ENCODE measurements around the gene GCG. TPM values are rescaled to one million over a fixed set of nuclear protein-coding genes. Genes with fewer than 3 reads are reported as not detected.

GCG gene
- total RNA-seq, 1 donor from 2014 or later: not detected

DNA sequence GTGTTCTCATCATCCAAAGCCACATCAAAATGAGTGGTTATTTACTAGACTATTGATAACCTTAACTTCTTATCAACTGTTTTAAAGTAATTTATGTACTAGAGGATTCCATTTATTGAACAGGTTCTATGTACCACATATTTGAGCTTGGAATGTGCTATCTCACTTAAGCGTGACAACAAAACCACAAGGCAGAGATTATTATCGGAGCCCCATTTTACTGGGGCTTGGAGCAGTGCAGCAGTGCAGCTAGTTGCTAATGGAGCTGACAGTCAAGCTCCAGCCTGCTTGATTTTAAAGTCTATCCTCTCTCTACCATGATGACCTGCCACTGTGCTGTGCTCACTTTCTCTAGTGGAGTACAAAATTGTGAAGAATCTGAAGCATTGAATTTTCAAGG, 24.6 kb downstream of the GCG start:
- H3K27me3 ChIP-seq: no peaks in the 10 kb centered on the region
- no peaks in the 10 kb centered on the region for H3K9me3 ChIP-seq
- no peaks in the 10 kb centered on the region for H3K4me1 ChIP-seq
- no peaks in the 10 kb centered on the region for H3K36me3 ChIP-seq
- H3K4me3 ChIP-seq: no peak overlapping the region
- TF ChIP-seq, protein P1, sequence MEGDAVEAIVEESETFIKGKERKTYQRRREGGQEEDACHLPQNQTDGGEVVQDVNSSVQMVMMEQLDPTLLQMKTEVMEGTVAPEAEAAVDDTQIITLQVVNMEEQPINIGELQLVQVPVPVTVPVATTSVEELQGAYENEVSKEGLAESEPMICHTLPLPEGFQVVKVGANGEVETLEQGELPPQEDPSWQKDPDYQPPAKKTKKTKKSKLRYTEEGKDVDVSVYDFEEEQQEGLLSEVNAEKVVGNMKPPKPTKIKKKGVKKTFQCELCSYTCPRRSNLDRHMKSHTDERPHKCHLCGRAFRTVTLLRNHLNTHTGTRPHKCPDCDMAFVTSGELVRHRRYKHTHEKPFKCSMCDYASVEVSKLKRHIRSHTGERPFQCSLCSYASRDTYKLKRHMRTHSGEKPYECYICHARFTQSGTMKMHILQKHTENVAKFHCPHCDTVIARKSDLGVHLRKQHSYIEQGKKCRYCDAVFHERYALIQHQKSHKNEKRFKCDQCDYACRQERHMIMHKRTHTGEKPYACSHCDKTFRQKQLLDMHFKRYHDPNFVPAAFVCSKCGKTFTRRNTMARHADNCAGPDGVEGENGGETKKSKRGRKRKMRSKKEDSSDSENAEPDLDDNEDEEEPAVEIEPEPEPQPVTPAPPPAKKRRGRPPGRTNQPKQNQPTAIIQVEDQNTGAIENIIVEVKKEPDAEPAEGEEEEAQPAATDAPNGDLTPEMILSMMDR (IDR thresholded peaks at IDR 0.05): no peak
- intact Hi-C loops (cut with DNase I): no loop called here
- no peak for DNase-seq (ENCODE audit: low spot score in 2 of 2)
- no peak overlapping the region for H3K27ac ChIP-seq

DNA sequence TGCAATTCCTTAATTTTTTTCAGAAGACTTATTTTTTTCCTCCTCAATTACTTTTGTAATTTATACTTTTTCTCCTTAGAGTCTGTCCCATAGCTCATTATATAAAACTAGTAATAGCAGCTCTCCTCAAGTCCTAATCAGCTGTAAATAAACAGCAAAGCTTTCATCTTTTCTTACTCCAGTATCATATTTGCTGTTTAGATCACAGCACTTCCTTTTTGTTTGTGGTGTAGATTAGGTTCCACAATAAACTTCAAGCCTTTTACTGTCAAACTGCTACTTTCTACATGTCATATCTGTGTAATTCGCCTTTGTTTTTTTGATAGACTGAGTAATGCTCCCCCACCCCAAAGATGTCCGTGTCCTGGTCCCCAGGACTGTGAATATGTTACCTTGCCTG, 25.5 kb downstream of the GCG start:
- H3K9me3 ChIP-seq: no peaks in the 10 kb centered on the region
- no peaks in the 10 kb centered on the region for H3K4me1 ChIP-seq
- no peak overlapping the region for H3K4me3 ChIP-seq
- intact Hi-C loops (cut with DNase I): no loop called here
- no peak for DNase-seq (ENCODE audit: low spot score in 2 of 2)
- H3K36me3 ChIP-seq: no peaks in the 10 kb centered on the region
- TF ChIP-seq, protein P1 (IDR thresholded peaks at IDR 0.05): no peak
- no peak overlapping the region for H3K27ac ChIP-seq
- H3K27me3 ChIP-seq: no peaks in the 10 kb centered on the region

DNA sequence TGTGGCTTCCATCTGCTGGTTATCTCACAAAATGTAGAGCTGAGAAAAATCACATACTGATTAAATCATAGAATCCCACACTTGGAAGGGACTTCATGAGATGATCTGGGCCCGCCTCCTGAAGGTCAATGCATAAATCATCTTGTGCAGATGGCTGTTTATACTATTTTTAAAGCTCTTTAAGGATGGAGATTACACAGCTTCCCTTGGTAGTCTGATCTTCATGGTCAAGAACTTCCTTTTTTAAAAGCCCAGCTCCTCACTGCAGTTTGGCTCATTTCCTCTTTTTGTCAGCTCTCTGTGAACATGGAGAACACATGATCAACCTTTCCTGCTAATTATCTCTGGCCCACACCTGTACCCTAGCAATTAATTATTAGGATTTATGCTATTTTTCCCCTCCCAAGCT, 25.9 kb downstream of the GCG start:
- DNase-seq (ENCODE audit: low spot score in 2 of 2): no peak
- intact Hi-C loops (cut with DNase I): no loop called here
- H3K4me3 ChIP-seq: no peak overlapping the region
- TF ChIP-seq, protein P1 (IDR thresholded peaks at IDR 0.05): no peak
- no peaks in the 10 kb centered on the region for H3K36me3 ChIP-seq
- H3K9me3 ChIP-seq: no peaks in the 10 kb centered on the region
- H3K4me1 ChIP-seq: no peaks in the 10 kb centered on the region
- no peak overlapping the region for H3K27ac ChIP-seq
- H3K27me3 ChIP-seq: no peaks in the 10 kb centered on the region

DNA sequence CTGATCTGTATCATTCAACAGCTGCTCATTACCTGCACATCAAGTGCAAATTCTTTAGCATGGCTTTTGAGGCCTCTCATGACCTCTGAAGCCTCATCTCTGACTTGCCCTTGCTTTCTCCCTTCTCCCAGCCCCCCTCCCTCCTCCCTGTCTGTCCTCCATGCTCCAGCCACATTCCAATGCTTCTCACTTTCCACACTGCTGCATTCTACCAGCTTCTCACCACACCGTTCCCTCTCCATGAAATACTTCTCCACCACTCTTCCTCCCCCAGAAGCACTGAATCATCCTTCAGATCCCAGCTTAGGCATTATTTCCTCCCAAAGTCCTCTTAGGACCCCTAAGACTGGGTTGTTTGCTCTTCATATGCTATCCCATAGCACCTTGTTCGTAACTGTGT, 26.9 kb downstream of the GCG start:
- H3K36me3 ChIP-seq: no peaks in the 10 kb centered on the region
- no peaks in the 10 kb centered on the region for H3K27me3 ChIP-seq
- no peak for DNase-seq (ENCODE audit: low spot score in 2 of 2)
- intact Hi-C loops (cut with DNase I): no loop called here
- TF ChIP-seq, protein P1 (IDR thresholded peaks at IDR 0.05): no peak
- no peak overlapping the region for H3K4me3 ChIP-seq
- no peaks in the 10 kb centered on the region for H3K9me3 ChIP-seq
- H3K4me1 ChIP-seq: no peaks in the 10 kb centered on the region
- H3K27ac ChIP-seq: no peak overlapping the region

DNA sequence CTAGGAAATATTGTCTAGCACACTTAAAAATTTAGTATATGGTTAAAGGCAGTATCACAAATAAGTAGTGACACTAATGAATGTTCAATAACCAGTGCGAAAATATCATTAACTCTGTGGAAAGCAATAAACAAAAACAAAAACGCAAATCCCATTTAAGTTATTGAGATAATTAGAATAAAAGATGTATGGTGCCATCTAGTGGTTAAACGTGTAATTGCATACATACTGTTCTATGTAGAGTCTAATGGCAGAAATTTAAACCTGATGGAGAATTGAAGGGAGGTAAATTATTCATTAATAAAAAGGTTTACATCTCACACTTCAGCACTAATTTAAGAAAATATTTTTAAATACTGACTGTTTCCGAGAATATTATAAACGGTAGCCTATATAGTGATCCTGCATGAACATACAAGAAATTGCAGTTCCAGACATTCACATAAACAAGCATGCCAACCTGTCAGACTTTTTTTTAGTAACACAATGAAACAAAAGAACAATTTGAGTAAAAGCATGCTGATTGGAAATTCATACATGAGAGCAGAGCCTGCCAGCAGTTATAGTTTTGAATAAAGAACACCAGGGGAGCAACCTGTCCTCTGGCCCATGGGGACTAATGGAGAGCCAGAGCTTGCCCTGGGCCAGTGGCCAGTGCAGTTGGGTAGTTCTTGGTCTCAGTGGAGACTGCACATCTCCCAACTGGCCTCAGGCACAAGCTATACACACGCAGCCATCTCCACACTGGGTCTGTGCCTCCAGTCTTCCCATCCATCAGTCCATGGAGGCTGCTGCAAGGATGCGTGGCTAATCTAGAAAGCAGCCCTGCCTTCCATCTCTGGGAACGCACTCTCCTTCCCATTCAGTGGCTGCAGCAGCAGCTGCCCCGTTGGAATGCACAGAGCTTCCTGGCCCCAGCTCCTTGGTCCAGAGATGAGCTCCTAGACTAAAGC, 28.0 kb downstream of the GCG start:
- intact Hi-C loops (cut with DNase I): loop anchor here (5.0 kb wide), 2 partner anchors 117 to 537 kb away; no protein-coding TSS in a partner anchor
- Histone ChIP-seq H3K9me3 (no peaks in the 10 kb centered on the region), H3K4me1 (no peaks in the 10 kb centered on the region), H3K36me3 (no peaks in the 10 kb centered on the region), H3K27me3 (no peaks in the 10 kb centered on the region), H3K27ac (no peak overlapping the region), H3K4me3 (no peak overlapping the region)
- TF ChIP-seq, protein P1 (IDR thresholded peaks at IDR 0.05): peak; percentile 31 to 74 (median 73)
- DNase-seq (ENCODE audit: low spot score in 2 of 2): no peak
